GM18873 (cell line): ENCODE results near the gene TMEM170A.

ENCODE experiments used
- ATAC-seq: cut with Tn5 transposase; IDR thresholded peaks from one replicate; pipeline ENCODE4 v1.9.1; 2021; ENCODE audit warnings: mild to moderate bottlenecking, moderate library complexity, moderate number of reproducible peaks; ENCODE audit not compliant: unreplicated experiment, low FRiP score

The TMEM170A gene

GRCh38 chr16:75413951-75414350, 50.5 kb downstream of the TMEM170A start:
- no peak for ATAC-seq

DNA sequence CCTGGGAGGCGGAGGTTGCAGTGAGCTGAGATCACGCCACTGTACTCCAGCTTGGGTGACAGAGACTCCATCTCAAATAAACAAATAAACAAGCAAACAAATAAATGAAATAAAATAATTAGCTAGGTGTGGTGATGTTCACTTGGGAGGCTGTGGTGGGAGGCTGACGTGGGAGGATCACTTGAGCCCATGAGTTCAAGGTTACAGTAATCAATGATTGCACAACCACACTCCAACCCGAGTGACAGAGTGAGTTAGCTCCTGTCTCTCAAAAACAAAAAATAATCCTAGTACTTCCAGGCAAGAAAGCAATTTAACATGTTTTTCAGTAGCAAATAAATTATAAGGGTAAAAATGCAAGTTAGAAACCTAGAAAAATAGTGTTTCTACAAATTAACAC, 57.5 kb downstream of the TMEM170A start:
- no peak for ATAC-seq

DNA sequence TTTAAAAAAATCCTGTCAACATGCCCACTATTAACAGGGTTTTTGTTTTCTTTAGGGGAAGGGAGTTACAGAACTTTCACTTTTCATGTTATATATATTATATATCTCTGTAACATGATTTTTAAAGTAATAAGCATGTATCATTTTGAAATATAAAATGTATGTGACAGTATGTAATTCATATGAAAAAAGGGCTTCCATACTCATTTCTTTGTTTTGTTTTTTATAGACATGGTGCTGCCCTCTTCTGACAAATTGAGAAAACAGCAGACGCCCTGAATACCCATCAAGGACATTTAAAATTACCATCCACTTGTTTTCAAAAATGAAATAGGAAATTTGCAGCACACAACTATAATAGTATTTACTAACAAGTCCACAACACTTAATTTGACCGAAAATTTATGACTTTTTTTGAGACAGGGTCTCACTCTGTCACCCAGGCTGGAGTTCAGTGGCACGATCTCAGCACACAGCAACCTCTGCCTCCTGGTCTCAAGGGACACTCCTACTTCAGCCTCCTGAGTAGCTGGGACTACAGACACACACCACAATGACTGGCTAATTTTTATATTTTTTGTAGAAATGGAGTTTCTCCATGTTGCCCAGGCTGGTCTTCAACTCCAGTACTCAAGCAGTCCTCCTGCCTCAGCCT, 61.5 kb downstream of the TMEM170A start:
- ATAC-seq, result no peak

- ATAC-seq, result no peak
Measured at GRCh38 chr16:75402159-75402820, 62.2 kb downstream of the TMEM170A start.

- no peak for ATAC-seq
Measured at GRCh38 chr16:75401691-75402090, 62.8 kb downstream of the TMEM170A start.

GRCh38 chr16:75398333-75398732, 66.2 kb downstream of the TMEM170A start:
- ATAC-seq, result no peak

DNA sequence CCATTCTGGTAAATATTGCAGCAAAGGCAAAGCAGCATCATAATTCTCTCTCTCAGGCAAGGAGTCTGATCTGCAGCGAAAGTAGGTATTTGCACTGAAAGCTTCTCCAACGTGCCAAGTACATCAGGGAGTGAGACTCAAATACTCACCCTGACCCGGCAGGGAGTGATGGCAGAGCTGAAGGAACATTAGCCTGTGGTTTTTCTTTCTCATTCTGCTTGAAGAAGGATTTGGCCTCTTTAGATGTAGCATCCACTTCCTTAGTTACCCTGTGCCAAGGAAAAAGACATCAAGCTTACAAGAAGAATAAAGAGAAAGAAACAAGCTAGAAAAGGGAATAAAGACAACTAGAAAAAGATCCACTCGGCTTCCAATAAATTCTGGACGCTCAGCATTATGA, 69.5 kb downstream of the TMEM170A start:
- no peak for ATAC-seq
